RPMI7951 (cell line): ENCODE data around the gene ATP6V1G1. TPM values are rescaled to one million over a fixed set of nuclear protein-coding genes. Genes with fewer than 3 reads are reported as not detected.

ENCODE experiments used
- total RNA-seq: library from RNA; depleted of rRNA; stranded (reverse); fragments of >200 nt; shearing (Covaris generic); gene quantifications from 2 replicates; pipeline ENCODE4 v1.2.3, GENCODE V29; 2014; rRNA removed

The ATP6V1G1 gene
- total RNA-seq, 1 experiment from 2014 or later, result 98.8 TPM

Other genes with a start within 250 kb of the ATP6V1G1 start
- 2.9 and 4.2 TPM in 2 replicates for gene AKNA, start 199.8 kb upstream of the ATP6V1G1 start, total RNA-seq
- 1.4 and 1.7 TPM in 2 replicates for gene WHRN, start 82.3 kb upstream of the ATP6V1G1 start, total RNA-seq
- gene TMEM268, start 23.5 kb downstream of the ATP6V1G1 start, total RNA-seq, result 2.2 and 2.4 TPM in 2 replicates
- not detected in 2 replicates for gene TEX53, start 70.0 kb downstream of the ATP6V1G1 start, total RNA-seq
- not detected in 2 replicates for gene TEX48, start 94.4 kb downstream of the ATP6V1G1 start, total RNA-seq
- 0.24 and 0.49 TPM in 2 replicates for gene TNFSF15, start 218.3 kb downstream of the ATP6V1G1 start, total RNA-seq